ENCODE measurements around the gene UPK3B. TPM values are rescaled to one million over a fixed set of nuclear protein-coding genes. Genes with fewer than 3 reads are reported as not detected.
"Not testable (repeated sequence)": the region's sequence is repeated elsewhere in the genome, so short reads cannot be mapped to it uniquely, and the experiment has no call there.

UPK3B gene
- total RNA-seq, 1 experiment from 2014 or later = not detected

- not testable (repeated sequence) for H3K9me3 ChIP-seq, H3K36me3 ChIP-seq, H3K4me3 ChIP-seq, DNase-seq, H3K27me3 ChIP-seq
Measured at GRCh38 chr7:76484456-76484855, 25.9 kb upstream of the UPK3B start.

DNA sequence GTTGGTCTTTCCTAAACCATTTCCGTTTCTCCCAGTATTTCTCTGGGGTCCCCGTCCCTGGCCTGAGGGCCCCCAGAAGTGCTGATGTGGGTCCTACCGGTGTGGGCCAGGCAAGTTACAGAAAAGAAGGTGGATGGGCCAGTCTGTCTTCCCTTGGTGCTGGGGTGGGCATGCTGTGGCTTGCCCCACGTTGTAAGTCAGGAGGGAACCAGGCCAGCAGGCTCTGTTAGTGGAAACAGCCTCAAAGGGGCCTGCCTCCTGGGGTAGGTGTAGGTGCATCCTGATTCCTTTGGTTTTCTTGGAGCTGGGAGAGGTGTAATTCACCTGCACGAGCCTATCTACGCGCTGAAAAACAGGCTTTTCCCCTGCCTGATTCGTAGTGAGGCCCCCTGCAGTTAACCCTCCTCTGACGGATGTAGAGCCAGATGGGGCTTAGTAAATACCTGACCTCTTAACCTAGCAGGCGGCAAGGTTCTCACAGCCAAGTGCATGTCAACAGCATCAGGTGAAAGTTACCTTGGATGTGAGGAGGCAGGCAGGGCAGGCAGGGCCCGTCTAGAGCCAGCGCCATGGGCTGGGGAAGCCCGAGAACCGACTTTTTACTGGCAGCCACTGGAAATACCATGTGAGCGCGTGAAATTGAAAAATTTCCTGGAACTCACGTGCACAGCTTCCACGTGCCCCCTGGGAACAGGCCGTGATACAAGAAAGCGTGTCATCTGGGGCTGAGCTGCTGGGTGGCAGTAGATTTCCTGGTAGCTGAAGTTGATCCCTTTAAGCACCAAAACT, 24.3 kb upstream of the UPK3B start:
- H3K4me3 ChIP-seq, H3K9me3 ChIP-seq, DNase-seq, H3K36me3 ChIP-seq, H3K27me3 ChIP-seq: not testable (repeated sequence)

DNA sequence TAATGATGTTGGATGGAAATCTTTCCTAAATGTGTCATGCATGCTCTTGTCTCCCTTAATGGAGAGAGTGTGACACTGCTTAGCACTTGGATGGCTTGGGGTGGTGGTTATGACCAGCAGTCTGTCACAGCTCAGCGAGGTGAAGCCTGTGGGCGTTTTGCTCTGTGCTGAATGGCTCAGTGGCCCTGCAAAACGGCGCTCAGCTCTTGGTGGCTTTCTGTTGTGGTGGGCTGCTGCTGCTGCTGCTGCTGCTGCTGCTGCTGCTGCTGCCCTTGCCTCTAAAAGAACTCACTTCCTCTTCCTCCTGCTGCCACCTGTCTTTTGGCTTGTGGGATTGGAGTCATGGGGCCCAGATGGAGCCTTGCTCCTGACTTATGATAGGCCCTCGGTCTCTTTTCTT, 23.7 kb upstream of the UPK3B start:
- H3K4me3 ChIP-seq, H3K36me3 ChIP-seq, DNase-seq, H3K9me3 ChIP-seq, H3K27me3 ChIP-seq: not testable (repeated sequence)

- not testable (repeated sequence) for DNase-seq, H3K27me3 ChIP-seq, H3K4me3 ChIP-seq, H3K9me3 ChIP-seq, H3K36me3 ChIP-seq
Measured at GRCh38 chr7:76487969-76488368, 22.4 kb upstream of the UPK3B start.

DNA sequence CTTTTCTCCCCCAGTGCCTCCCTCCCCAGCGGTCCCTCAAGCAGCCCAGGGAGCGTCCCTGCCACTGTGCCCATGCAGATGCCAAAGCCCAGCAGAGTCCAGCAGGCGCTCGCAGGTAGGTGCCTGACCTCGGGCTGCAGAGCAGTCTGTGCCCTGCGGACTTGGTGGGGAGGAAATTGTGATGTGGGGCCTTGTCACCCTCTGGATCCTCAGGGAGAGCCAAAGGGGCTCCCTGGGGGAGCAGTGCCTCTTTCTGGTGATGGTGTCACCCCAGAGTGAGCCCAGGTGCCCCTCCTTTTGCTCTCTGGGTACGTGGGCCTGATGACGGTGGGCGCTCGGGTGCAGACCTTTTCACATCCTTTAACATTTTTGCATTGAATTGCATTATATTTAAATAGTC, 18.2 kb upstream of the UPK3B start:
- not testable (repeated sequence) for H3K36me3 ChIP-seq, H3K4me3 ChIP-seq, DNase-seq, H3K27me3 ChIP-seq, H3K9me3 ChIP-seq

- not testable (repeated sequence) for H3K36me3 ChIP-seq, H3K4me3 ChIP-seq, H3K27me3 ChIP-seq, H3K9me3 ChIP-seq, DNase-seq
Measured at GRCh38 chr7:76495717-76496116, 14.6 kb upstream of the UPK3B start.

DNA sequence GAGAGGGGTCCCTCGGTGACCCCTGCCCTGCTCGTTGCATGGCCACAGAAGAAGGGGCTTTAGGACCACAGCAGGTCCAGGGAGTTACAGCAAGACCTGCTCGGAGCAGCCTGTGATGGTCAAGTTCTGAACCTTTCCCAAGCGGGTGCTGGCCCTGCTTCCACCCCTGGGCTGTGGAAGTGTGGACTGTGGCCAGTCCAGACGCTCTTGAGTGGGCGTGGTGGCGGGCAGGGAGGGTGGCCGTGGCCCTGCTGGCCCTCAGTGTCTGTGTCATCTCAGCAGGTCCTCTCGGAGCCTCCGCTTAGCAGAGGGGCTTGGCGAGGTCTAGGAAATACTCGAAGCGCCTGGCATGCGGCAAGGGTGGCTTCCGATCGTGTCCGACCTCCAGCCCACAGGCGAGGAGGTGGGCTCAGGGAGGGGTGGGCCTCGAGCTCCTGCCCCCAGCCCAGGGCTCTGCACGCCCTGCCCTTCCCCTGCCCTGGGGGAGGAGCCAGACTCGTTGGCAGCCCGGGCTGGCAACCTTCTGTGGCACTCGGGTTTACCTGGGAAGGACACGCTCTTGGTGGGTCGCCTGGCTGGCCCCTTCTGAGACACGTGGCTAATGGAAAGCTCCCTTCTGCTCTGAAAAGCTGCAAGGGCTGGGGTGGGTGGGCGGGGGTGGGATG, 12.3 kb upstream of the UPK3B start:
- not testable (repeated sequence) for H3K4me3 ChIP-seq, H3K36me3 ChIP-seq, H3K9me3 ChIP-seq, H3K27me3 ChIP-seq, DNase-seq

DNA sequence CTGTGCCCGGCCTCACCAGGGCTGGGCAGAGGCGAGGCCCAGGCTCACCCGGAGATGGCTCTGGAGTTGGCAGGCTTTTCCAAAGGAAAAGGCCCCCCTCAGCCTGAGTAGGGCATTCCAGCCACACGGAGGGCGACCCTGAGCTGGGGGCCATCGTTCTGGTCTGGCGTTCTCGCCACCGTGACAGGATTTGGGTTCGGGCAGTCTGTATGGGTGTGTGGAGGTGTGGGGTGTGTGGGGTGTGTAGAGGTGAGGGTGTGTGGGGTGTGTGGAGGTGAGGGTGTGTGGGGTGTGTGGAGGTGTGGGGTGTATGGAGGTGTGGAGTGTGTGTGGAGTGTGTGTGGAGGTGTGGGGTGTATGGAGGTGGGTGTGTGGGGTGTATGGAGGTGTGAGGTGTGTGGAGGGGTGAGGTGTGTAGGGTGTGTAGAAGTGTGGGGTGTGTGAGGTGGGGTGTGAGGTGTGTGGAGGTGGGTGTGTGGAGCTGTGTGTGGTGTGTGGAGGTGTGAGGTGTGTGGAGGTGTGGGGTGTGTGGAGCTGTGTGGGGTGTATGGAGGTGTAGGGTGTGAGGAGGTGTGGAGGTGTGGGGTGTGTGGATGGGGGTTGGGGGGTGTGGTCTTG, 11.7 kb upstream of the UPK3B start:
- DNase-seq, H3K27me3 ChIP-seq, H3K9me3 ChIP-seq, H3K36me3 ChIP-seq, H3K4me3 ChIP-seq: not testable (repeated sequence)

GRCh38 chr7:76499201-76499923, 11.0 kb upstream of the UPK3B start:
- not testable (repeated sequence) for H3K36me3 ChIP-seq, H3K9me3 ChIP-seq, H3K4me3 ChIP-seq, H3K27me3 ChIP-seq, DNase-seq

DNA sequence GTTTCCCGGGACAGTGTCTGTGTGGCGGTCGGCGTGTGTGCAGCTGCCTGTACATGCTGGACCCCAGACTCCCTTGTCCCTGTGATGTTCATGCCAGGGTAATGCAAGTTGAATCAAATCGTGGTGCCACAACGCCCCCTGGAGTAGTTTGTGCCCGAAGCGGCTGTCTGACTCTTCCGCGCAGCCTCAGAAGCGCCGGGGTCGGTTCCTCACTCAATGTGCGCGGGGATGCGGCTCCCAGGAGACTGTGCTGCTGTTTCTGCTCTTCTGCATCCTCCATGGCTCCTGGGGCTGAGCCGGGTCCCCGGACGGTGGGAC, 10.5 kb upstream of the UPK3B start:
- not testable (repeated sequence) for H3K9me3 ChIP-seq, H3K36me3 ChIP-seq, DNase-seq, H3K27me3 ChIP-seq, H3K4me3 ChIP-seq

DNA sequence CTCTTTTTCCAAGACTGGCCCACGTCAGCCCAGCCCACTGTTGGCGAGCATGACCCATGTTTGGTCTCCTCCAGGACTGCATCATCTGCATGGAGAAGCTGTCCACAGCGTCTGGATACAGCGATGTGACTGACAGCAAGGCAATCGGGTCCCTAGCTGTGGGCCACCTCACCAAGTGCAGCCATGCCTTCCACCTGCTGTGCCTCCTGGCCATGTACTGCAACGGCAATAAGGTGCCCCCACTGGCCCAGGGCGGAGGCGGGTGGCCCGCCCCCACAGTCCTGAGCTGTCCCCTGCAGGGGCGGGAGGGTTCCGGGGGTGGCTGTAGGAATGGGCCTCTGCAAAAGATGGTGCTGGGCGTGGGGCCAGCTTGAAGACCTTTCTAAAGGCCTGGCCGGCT, 8.1 kb upstream of the UPK3B start:
- not testable (repeated sequence) for H3K36me3 ChIP-seq, H3K4me3 ChIP-seq, H3K9me3 ChIP-seq, H3K27me3 ChIP-seq, DNase-seq

DNA sequence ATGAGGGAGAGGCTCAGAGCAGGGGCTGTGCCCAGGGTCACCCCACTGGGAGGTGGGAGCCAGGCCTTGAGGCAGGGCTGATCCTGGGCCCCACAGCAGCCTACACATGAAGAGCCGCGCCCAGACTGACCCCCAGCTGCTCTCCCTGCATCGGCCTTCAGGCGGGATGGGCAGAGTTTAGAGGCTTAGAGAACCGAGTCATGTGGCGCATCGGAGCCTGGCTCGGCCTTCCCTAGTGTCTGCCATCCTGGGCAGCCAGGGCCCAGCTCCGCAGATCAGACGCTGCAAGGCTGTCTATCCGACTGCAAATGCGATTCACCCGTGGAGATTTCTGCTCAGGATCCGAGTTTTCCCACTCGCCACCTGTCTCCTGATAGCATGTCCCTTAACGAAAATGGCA, 7.5 kb upstream of the UPK3B start:
- H3K27me3 ChIP-seq, DNase-seq: not testable (repeated sequence)

GRCh38 chr7:76503244-76503643, 7.1 kb upstream of the UPK3B start:
- H3K27me3 ChIP-seq, H3K4me3 ChIP-seq, DNase-seq, H3K36me3 ChIP-seq, H3K9me3 ChIP-seq: not testable (repeated sequence)

More for the DNA sequence above, 7.5 kb upstream of the UPK3B start:
- H3K36me3 ChIP-seq, H3K9me3 ChIP-seq, H3K4me3 ChIP-seq: not testable (repeated sequence)

GRCh38 chr7:76504351-76505167, 5.8 kb upstream of the UPK3B start:
- not testable (repeated sequence) for DNase-seq, H3K36me3 ChIP-seq, H3K4me3 ChIP-seq, H3K27me3 ChIP-seq, H3K9me3 ChIP-seq

DNA sequence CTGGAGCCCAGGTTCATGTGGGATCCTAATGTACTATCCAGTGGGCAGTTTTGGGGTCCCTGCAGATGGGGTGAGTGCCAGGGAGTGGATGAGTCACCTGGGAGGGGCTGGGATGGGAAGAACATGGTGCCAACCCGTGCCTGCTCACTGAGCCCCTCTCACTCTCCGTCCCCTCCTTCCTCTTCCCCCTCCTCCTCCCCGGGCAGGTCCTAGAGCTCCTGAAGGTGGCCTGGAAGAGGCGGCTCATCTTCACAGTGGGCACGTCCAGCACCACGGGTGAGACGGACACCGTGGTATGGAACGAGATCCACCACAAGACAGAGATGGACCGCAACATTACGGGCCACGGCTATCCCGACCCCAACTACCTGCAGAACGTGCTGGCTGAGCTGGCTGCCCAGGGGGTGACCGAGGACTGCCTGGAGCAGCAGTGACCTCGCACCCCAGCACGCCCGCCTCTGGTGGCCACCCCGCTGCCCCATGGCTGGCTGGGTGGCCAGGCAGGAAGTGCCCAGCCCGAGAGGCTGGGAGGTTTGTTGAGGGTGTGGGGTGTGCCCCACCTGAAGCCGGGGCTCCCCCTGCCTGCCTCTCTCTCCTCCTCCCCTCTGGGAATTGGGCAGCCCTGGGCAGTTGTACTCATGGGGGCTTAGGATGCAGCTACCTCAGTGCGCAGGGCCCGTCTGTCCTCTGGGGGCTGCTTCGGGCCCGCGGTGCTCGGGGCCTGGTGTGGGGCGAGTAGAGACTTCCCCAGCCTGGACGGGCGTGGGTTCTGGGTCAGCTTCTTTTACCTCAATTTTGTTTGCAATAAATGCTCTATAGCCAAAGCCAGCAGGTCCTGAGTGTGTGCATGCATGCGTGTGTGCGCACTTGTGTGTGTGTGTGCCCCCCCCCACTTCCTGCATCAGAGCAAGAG, 4.9 kb upstream of the UPK3B start:
- H3K4me3 ChIP-seq = no peak overlapping the region
- no peaks in the 10 kb centered on the region for H3K27me3 ChIP-seq
- no peak for DNase-seq
- H3K36me3 ChIP-seq = no peaks in the 10 kb centered on the region
- no peaks in the 10 kb centered on the region for H3K9me3 ChIP-seq

GRCh38 chr7:76506081-76506440, 4.3 kb upstream of the UPK3B start:
- H3K9me3 ChIP-seq = no peaks in the 10 kb centered on the region
- no peaks in the 10 kb centered on the region for H3K36me3 ChIP-seq
- no peaks in the 10 kb centered on the region for H3K27me3 ChIP-seq
- no peak for DNase-seq
- no peak overlapping the region for H3K4me3 ChIP-seq
